GM12892 (cell line): ENCODE results near the gene FXR2.
"Not testable (repeated sequence)": the region's sequence is repeated elsewhere in the genome, so short reads cannot be mapped to it uniquely, and the experiment has no call there.

Experiments used
- DNase-seq: peaks from one replicate; pipeline ENCODE4 v3.0.0; 2011; ENCODE audit not compliant: insufficient read length
- FAIRE-seq: peaks from 2 replicates; lab custom pipeline; 2011; peaks lifted over from hg19 to GRCh38; lab: Jason Lieb, UNC
- POLR2A ChIP-seq: IDR thresholded peaks from 2 replicates; pipeline ENCODE4 v1.6.1; 2011; ENCODE audit warnings: low read depth, low read length, control low read depth
- POLR2AphosphoS5 ChIP-seq: IDR thresholded peaks from 2 replicates; pipeline ENCODE4 v1.6.1; 2011; ENCODE audit warnings: low read depth, low read length, control low read depth
- TAF1 ChIP-seq: IDR thresholded peaks from 2 replicates; pipeline ENCODE4 v1.6.1; 2011; ENCODE audit warnings: low read depth, mild to moderate bottlenecking, control low read depth, low read length, borderline replicate concordance

The FXR2 gene

DNA sequence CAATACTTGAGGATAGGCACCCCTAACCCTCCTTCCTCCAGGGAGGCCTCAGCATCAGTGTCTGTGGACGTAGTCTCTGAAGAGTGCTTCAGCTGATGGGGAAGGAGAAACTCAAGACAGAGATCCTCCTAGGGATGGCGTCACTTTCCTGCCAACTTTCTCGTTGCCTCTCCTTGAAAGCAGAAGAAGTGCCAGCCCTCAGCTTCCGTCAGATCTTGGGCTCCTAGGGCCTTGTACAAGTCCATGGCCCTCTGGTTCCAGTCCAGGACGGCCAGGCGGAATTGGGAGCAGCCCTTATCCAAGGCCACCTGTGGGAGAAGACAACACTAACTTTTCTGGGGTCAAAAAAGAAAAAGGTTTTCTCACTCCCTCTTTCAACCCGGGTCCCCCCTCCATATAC is 11.6 kb upstream of the FXR2 start:
- FAIRE-seq (no peak), DNase-seq (no peak)
- TF ChIP-seq TAF1 (no peak), POLR2A (no peak), POLR2AphosphoS5 (no peak)

DNA sequence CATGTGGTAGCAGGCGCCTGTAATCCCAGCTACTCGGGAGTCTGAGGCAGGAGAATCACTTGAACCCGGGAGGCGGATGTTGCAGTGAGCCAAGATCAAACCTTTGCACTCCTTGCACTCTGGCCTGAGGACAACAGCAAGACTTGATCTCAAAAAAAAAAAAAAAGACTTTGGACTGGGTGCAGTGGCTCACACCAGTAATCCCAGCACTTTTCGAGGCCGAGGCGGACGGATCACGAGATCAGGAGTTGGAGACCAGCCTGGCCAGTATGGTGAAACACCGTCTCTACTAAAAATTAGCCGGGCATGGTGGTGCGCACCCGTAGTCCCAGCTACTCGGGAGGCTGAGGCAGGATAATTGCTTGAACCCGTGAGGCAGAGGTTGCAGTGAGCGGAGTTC is 11.1 kb upstream of the FXR2 start:
- FAIRE-seq, DNase-seq: not testable (repeated sequence)

DNA sequence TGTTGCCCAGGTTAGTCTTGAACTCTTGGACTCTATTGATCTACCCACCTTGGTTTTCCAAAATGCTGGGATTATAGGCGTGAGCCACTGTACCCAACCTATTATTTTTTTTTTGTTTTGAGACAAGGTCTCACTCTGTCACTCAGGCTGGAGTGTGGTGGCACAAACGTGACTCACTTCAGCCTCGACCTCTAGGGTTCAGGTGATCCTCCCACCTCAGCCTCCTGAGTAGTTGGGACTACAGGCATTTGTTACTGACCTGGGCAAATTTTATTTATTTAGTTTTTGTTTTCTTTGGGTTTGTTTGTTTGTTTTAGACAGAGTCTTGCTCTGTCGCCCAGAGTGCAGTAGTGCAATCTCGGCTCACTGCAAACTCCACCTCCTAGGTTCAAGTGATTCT is 9.0 kb upstream of the FXR2 start:
- DNase-seq (no peak), FAIRE-seq (no peak)
- TF ChIP-seq POLR2AphosphoS5 (no peak), POLR2A (no peak), TAF1 (no peak)

DNA sequence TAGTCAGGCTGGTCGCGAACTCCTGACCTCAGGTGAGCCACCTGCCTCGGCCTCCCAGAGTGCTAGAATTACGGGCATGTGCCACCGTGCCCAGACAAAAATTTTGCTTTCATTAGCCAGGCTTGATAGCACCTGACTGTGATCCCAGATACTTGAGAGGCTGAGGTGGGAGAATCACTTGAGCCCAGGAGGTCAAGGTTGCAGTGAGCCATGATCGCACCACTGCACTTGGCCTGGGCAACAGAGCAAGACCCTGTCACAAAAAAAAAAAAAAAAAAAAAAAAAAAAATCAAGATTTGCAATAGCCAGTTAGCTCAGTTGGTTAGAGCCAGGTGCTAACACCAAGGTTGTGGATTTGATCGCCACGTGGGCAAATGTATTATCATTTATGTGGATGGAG is 6.1 kb upstream of the FXR2 start:
- no peak for DNase-seq
- TF ChIP-seq POLR2A (no peak), TAF1 (no peak), POLR2AphosphoS5 (no peak)
- no peak for FAIRE-seq

DNA sequence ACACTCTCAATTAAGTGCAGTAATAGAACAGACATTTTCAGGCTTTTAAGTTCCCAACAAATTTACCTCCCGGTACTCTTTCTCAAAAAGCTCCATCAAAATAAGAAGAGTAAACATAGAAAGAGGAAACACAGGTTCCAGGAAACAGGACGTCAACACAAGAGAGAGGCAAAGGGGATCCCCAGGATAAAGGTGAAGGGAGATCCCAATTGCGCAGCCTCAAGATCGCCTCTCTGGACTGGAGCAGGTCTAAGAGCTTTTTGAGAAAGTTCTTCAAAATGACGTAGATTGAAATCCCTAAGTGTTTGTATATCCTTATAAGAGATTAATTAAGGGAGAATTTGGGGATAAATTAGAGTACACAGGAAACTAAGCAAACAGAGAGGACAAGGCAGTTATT is 3.9 kb upstream of the FXR2 start:
- FAIRE-seq (no peak), DNase-seq (no peak)
- TF ChIP-seq POLR2AphosphoS5 (no peak), TAF1 (no peak)

DNA sequence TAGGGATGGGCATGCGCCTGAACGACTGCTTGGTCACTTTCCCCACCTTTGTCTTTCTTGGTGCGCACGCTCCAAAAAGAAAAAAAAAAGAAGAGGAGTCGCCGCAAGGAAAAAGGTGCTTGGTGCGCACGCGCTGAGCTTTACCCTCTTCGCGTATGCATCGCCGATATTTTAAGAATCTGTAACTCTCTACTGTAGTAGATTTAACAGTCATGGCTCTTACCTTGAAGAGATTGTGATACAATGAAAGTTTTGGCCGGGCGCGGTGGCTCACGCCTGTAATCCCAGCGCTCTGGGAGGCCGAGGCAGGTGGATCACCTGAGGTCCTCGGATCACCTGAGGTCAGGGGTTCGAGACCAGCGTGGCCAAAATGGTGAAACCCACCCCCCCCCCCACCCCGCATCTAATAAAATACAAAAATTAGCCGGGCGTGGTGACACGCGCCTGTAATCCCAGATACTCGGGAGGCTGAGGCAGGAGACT is 609 bp upstream of the FXR2 start:
- FAIRE-seq (no peak), DNase-seq (no peak)
- TF ChIP-seq POLR2A: no peak
- no peak for TF ChIP-seq TAF1
- no peak for TF ChIP-seq POLR2AphosphoS5

DNA sequence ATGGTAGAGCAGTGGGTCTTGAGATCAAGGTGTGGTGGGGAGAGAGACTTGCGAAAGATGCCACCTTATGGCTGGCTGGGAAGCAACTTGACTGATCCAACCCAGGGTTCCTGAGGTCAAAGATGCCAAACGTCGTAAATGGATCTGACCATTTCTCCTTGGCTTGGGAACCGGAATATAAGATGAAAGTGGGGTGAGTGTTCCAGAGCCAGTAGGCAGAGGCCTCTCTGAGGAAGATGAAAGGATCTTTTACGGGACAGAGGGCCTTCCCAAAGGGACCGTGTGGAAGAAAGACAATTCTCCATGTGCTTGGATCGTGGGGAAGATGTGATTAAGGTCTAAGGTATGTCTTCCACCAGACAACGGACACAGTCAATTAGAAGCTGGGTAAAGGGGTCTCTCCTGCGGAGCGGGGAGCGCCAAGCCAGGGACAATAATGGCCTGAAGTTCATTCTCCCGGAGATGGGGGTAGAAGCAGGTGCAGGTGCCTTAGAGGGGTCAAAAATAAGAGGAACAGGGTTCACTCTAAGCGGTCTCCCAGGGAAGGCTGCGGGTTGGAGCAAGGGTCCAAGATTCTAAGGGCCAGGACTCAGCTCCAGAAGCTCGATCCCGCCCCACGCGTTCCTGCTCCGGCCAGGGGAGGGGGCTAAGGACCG is 800 bp downstream of the FXR2 start:
- TF ChIP-seq POLR2AphosphoS5 (no peak), TAF1 (no peak), POLR2A (no peak)
- DNase-seq: no peak
- peak; percentile 21 for FAIRE-seq

DNA sequence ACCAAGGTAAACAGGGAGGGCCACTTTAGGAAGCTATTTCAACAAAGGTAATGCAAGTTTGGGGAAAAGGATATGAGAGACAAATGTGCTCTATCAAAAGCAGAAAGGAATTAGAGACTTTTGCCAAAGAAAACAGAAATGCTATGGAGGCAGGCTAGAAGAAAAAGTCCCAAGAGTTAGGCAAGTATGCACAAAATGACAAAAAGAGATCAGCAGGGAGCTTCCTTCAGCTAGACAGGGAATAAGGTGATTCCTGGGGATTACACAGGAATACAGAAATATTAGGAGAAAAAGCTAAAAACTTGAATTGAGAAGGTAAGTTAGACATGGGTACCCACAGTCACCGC is 2.4 kb downstream of the FXR2 start:
- DNase-seq: no peak
- TF ChIP-seq POLR2A (no peak), POLR2AphosphoS5 (no peak), TAF1 (no peak)
- FAIRE-seq: no peak

DNA sequence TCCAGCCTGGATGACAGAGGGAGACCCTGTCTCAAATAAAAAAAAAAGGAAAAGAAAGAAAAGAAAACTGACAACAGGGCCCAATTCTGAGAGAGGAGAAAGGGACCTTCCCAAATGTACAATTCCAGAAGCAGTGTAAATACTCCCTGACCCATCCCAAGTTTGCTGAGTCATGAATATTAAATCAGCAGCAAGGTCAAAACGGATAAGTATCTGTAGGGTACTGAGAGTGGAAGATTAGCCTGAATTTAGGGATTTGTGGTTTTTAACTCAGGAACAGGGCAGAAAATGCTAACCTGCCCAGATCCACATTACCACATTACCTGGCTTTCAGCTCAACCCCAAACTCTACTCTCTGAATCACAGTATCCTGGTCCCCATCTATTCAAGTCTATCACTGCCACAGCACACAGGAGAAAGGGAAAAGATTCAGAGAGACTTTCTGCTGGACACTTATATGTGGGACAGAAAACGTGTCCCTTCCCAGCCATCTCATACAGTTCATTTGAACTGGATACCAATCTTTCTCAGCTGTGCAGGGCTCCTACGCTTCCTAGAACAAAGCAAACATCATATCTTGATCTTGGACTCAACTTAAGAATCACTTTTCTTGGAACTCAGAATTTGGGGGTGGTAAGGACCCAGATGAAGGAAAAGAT is 2.9 kb downstream of the FXR2 start:
- TF ChIP-seq POLR2AphosphoS5: no peak
- TF ChIP-seq POLR2A: no peak
- no peak for TF ChIP-seq TAF1
- FAIRE-seq: no peak
- DNase-seq: no peak

DNA sequence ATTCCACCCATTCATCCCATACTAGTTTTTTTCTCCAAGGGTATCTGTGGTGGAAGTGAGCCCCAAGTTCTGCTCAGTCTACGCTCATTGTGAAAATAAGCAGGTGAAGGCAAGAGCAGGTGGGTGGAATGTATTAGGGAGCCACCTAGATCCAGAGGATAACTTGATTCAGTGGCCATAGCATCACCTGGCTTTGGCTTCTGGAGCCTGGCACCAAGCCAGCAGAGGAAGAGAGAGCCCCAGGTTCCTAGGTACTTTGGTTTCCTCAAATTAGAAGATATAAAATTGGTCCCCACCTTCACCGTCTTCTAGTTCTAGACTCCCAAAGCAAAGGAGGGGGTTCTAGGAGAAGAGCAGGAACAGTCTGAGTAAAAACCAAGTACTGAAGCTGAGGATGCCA is 4.1 kb downstream of the FXR2 start:
- FAIRE-seq (peak; percentile 9), DNase-seq (no peak)
- TF ChIP-seq POLR2A: no peak
- TF ChIP-seq TAF1: no peak
- no peak for TF ChIP-seq POLR2AphosphoS5

DNA sequence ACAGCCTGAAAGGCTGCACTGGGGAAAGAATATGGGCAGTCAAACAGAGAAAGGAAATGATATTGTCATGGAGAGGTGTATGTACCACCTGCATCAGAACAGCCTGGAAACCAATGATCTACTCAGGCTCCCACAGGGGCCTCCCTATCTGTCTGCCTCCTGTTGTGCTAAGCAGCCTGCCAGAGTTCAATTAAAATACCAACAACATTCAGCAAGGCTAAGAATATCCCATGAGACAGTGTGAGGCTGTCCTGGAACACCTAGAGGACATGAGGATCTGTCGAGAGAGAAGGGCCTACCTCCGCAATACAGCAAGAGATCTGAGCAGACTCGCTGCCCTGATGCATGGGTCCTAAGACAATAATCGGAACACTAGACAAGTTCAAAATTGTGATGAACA is 8.4 kb downstream of the FXR2 start:
- DNase-seq: no peak
- TF ChIP-seq POLR2A (no peak), POLR2AphosphoS5 (no peak), TAF1 (no peak)
- FAIRE-seq: no peak

DNA sequence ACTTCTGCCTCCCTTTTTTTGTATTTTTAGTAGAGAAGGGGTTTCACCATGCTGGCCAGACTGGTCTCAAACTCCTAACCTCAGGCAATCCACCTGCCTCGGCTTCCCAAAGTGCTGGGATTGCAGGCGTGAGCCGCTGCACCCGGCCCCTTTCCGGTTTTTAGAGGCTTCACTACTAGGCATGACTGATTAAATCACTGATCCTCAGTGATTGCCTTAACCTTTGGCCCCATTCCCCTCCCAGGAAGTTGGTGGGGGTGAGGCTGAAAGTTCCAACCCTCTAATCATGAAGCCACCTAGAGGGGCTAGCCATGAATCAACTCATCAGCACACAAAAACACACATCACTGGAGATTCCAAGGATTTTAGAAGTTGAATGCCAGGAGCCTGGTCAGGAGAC is 17.1 kb downstream of the FXR2 start:
- not testable (repeated sequence) for FAIRE-seq

More for the DNA sequence above, 17.1 kb downstream of the FXR2 start:
- not testable (repeated sequence) for DNase-seq
